Activated CD8-positive, alpha-beta memory T cell treated with anti-CD3 and anti-CD28 coated beads, Interleukin-2, amount 50 U/mL, for 1 hour (primary cell): ENCODE results near the gene HS6ST1.
"Not testable (repeated sequence)": the region's sequence is repeated elsewhere in the genome, so short reads cannot be mapped to it uniquely, and the experiment has no call there.

Source experiments
- DNase-seq: peaks from one replicate; pipeline ENCODE4 v3.0.0-alpha.2; 2020; ENCODE audit errors: extremely low read depth

The HS6ST1 gene

DNA sequence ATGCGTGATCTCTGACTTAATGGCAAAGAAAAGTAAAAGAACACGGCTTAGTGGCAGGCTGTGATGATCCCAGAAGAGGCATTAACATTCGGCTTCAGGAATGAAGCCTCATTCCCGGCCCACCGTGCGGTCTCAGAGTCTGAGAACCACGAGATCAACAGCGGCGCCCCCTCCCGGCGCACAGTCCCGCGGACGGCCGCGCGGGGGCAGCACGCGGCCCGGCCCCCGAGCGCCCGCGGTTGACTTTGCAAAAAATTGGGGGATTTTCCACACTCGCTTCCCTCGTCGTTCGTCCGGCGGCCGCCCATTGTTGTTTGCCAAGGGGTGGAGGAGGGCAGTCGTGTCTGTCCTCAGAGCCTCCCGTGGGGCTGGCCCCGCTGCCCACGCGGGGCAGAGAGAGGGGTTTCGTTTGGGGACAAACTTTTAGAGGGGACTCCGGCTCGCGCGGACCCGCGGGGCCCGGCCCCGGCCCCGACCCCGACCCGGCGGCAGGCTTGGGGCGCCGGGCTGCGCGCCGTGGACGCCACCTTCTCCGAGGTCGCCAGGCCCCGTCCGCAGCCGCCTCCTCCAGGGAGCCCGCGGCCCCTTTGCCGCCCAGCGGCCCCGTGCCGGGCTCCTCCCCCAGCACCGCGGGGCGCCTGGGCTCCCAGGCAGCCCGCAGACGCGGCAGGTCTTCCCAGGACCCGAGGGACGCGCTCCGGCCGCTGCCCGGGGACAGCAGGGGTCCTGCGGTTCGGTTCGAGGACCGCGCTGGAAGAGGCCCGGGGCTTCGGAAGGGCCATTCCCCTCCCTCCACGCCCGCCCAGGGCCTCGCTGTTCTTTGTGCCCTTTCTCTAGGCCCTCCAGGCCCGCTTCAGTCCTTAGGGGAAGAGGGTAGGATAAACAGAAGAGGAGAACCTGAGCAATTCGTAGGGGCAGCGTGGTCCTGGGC is 3.4 kb upstream of the HS6ST1 start:
- peak; percentile 24 for DNase-seq

DNA sequence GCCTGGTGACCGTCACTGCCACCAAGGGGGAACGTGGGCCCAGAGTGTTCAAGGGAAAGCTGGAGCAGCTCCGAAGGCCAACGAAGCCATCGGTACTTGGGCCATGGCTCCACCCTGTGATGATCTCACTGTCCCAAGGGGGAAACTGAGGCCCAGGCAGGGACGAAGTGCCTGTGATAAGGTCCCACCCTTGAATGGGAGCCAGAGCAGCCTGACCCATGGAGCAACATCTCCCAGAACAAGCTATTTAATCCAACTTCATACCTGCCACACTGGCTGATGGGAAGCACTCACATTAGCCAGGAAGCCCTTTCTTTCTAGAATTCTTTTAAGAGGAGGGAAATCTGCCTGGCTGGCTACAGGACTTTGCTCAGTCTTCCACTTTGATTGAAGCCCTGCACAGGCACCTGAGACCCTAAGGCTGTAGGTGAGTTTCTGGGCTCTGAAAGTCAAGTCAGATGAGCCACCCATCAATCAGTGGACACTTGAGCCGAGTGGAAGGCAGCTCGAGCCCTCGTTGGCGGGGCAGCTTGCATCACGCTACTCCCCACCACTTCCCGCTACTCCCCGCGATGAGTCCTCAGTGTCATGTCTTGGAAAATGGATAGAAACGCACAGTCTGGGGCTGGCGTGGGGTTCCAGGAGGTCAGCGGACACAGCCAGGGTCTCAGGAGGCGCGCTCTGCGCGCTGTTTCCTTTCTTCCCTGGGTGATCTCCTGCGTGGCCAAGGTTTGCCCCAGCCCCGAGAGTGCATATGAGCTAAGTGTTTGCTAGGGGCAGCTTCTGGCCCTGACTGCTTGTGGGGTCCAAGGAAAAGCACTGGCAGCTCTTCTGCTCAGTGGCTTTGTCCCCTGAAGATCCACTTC is 2.5 kb upstream of the HS6ST1 start:
- no peak for DNase-seq

DNA sequence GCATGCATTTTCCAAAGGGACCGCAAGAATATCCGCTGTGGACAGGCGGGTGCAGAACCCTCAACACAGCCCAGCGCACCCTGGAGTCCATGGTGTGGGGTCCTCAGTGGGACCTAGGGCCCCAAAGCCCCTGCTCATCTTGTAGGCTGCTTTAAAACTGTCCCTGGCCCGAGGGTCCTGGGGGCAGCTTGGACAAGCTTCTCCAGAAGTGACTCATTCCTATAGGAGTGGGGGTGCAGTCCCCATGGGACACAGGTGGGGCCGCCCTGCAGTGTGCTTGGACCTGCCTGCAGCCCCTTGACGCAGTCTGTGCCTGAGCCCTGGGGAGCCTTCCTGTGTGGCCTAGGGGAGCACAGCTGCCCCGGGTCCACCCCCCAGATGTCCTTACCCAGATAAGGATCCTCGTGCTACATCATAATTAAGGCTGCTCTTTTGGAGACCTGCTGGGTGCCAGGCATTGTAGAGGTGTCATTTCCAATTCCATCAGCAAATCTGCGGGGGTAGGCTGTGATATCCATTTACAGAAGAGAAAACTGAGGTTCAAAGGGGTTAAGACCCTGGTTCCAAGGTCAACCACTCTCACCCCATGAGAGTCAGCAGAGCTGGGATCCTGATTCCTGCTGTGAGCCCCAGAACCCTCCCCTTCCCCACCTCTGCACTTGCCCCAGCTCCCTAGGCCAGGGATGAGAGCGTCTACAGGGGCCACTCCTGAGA is 1.7 kb upstream of the HS6ST1 start:
- no peak for DNase-seq

DNA sequence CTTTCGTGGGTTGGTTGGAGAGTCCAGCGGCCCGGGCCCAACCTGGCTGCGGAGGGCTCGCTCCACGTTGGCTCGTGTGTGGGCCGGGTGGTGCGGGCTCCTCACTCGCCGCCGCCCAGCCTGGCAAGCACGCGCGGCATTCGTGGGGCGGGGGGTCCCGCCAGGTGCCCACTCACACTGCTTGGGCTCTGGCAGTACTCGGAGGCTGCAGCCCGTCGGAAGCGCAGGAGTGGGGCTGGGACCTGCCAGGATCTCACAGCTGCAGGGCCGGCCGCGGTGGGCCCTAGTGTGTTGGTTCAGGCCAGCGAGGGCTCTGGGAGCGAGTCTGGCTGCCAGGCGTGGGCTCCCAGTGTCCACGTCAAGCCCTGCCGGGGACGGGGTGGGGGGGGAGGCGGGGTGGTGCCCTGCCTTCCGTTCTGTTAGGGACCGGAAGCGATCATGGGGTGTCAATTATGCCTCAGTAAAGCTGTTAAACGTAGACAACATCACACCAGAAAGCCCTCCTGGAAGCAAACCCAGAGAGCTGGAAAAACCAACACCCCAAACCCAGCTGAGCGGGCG is 1.0 kb upstream of the HS6ST1 start:
- no peak for DNase-seq

DNA sequence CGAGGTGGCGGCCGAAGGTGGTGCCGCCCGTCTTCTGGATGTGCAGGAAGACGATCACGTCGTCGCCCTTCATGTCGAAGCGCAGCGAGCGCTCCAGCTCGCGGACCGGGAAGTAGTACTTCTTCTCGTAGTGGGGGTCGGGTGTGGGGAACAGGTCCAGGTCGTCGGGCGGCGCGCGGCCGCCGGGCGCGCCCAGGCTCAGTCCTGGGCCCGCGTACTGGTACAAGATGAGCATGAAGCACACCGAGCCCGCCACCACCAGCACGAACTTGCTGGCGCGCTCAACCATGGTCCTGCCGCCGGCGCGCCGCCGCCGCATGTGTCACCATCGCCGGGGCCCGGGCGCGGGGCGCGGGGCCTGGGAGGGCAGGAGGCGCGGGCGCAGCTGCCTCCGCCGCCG is 423 bp downstream of the HS6ST1 start:
- not testable (repeated sequence) for DNase-seq

DNA sequence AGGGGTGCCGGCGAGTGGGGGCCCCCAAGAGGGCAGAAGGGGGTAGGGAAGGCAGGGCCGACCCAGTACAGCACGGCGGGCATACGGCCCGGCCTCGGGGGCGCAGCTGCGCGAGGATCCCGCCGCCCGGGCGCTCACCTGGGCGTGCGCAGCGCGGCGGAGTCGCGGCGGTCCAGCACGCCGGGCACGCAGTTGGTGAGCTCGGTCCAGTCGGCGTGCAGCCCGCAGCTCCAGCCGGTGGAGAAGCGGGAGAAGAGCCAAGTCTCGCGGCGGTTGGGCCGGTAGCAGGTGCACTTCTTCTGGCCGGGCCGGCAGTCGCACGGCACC is 806 bp downstream of the HS6ST1 start:
- DNase-seq, result not testable (repeated sequence)

DNA sequence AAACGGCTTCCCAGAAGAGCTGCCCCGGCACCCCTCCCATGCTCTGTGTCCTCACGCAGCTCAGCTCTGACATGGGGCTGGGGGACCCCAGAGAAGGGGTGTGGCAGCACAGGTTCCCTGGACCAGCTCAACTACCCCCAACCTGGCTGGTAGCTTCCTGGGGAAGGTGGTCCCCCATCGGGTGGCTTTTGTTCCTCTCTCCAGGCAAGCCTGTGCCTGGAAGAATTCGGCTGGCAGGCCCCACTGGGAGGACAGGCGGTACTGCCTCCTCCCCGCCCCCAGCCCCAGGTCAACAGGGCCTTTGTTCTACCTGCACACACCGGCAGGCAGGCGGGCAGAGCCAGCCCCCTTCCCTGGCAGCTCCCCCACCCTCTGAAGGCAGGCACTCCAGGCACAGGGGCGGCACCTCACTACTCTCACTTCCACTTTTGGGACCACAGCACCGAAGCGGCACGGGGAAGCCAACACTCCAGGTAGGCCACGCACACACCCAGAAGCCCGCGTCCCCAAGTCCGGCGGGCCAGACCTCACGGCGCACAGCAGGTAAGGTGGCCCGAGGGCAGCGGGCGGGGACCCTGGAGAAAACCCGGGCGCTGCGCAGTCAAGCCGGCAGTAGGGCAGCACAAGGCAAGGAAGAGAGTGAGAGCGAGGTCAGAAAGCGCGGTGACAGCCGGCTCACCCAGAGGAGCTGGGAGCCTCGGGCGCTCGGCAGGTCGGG is 1.3 kb downstream of the HS6ST1 start:
- DNase-seq, result no peak

DNA sequence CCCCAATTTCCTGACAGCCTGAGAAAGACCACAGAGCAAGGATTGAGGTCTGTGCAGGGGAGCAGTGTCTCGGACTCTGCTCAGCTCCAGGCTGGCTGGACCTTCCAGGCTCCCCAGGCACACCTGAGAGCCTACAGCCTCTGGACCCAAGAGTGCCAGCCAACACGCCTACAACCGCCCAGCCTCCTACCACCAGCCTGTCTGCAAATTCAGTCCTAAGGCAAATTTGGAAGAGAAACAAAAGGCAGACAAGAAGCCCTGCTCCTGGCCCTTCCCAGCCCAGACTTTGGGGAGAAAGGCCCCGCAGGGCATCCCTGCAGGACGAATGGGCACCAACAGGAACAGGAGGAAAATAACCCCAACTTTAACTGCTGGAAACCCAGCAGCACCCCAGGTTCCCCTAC is 1.9 kb downstream of the HS6ST1 start:
- no peak for DNase-seq

DNA sequence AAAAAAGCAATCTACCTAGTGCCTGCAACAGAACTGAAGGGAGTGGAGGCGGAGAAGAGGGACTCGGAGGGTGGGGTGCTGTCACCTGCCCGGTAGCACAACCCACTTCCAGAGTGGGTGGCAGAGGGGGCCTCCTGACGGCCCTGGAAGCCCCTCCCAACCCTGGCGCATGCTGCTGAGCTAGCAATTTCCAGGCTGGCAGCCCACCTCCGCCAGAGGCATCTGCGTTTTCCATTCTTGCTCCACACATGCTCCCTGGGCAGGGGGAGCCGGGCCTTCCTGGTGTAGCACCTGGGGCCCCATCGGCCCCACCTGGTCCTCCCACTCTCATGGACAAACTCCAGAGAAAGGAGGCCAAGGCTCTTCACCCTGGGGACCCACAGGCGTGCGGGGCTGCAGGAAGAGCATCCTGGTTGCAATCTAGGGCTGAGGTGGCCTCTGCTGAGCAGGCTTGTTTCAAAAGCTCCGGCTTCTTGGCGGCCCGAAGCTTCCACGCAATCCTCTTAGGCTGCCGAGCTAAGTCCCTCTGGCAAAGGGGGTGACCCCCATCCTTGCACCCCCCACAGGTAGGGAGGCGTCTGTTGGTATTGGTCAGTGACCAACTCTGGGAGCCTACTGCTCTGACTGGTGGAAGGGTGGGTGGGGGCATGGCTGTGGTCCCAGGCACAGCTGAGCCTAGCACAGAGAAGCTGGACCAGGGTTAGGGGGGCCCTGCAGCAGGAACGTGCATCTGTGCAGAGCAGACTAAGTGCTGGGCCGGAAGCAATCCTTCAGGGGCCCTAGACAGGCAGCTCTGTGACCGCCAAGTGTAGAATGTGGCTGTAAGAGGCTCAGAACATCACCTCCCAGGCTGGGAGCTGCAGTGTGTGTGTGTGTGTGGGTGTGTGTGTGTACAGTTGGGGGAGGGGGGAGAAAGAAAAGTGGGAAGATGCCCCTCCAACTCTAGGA is 2.6 kb downstream of the HS6ST1 start:
- no peak for DNase-seq

DNA sequence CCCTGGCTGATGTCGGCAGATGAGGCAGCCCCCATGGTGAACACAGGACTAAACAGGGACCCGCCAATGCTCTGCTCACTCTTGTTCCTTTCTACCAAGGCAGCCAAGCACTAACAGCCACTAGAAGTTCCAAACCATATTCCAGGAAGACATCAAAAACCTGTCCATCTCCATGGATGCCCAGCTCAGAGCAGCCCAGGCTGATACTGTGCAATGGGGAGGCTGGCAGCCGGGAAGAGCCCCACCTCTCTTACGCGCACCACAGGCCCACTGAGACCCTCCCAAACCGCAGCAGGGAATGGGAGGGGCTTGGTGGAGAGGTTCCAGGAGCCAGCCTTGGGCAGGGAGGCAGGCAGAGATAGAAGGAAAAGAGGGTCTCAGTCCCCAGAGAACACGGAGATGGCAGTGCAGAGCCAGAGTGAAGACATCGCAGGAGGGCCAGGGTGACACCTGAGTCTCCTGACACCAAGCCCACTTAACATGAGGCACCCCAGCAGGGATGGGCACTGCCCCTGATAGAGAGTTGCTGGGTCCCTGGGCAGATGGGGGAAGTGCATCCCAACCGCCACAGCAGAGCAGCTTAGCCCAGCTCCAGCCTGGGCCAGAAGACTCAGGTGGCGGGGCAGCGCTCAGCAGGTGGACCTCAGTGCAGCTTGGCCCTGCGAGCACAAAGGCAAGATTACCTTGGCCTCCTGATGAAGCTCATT is 3.4 kb downstream of the HS6ST1 start:
- no peak for DNase-seq

DNA sequence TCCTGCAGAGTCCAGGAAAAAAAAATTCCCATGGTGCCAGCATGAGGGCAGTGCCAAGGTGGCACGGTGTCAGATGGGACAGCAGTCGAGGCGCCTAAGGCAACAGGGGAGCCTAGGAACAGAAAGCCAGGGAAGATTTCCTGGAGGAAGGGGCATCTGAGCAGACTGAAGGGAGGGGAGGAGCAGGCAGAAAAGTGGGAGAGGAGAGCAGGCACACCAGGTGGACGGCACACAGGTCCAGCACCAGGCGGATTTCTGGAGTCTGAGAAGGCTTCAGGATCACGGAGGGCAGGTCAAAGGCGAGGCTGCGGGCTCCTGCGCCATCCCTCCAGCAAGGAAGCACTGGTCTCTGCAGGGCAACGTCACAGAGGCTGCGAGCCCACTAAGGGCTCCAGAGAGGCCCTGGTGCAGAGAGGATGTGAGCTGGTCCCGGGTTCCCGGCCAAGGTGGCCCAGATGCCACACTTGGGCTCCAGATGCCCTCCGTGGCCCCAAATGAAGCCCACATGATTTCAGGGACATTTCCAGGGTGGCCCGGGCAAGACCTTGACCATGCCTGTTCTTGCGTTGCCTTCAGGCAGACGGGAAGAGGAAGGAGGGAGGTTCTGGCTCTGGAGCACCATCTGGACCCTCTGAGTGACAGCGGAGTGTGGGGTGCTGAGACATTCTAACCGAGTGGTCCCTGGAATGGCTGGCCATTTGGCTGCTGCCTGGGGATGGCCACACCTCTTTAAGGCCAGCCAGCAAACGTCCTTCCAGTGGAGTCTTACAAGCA is 4.1 kb downstream of the HS6ST1 start:
- no peak for DNase-seq

DNA sequence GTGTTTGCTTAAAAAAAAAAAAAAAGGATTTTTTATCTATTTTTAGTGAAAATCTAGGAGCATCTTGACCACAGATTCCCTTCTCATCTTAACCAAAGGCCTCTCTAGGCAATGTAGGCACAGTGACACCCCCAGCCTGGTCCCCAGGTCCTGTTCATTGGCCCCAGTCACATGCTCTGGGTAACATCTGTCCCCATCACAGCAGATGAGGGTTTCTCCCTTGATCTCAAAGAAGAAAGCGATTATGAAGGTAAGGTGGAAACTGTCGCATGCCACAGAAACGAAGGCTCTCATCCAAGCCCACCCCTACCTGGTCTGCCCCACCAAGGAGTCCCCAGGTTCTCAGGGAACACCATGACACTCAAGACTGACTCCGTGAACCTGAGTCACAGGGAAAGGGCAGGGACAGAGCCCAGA is 4.7 kb downstream of the HS6ST1 start:
- DNase-seq, result no peak

DNA sequence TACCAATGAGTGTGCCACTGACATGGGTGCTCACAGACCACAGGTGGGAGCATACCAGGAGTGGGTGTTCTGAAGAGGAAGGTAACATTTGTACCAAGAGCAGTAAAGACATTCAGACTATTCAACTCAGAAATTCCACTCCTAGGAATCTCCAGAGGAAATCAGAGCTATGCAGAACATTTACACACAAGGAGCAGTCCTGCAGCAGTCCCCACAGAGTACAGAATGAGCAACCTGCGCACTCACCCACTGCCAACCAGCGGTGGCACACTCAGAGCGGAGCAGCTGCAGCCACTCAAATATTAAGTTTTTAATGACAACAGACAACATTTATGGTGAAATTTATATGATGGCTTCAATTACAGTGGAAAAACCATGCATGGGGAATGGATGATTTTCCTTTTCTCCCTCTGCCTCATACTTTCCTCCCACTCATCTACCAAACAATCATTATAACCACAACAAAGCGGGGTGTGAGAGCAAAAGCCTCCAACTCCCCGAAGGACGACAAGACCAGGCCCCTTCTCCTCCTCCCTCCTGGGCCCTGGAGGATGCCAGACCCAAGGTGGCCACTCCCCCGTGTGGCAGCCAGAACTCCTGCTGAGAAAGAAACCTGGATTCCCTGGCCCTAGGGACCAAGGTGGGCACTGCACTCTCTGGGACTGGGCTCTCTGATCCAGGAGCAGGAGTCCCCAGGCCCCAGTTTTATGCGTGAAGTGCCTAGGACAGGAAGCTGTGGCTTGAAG is 5.4 kb downstream of the HS6ST1 start:
- no peak for DNase-seq

DNA sequence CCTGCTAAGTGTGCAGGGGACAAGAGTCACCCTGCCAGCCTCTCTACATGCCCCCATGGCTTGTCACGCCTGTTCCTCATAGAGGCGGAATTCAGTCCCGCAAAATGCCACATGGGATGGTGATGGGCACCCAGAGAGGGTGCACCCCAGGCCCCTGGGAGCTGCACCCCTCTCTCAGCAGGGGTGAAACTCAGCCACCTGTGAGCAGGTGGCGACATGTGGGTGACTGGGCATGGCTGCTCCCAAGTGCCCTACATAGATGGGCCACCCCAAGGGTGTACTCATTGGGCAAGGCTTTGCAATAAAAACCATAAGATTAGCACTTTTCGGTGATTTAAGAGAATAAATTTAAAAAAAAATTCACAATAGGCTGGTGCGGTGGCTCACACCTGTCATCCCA is 6.3 kb downstream of the HS6ST1 start:
- no peak for DNase-seq

DNA sequence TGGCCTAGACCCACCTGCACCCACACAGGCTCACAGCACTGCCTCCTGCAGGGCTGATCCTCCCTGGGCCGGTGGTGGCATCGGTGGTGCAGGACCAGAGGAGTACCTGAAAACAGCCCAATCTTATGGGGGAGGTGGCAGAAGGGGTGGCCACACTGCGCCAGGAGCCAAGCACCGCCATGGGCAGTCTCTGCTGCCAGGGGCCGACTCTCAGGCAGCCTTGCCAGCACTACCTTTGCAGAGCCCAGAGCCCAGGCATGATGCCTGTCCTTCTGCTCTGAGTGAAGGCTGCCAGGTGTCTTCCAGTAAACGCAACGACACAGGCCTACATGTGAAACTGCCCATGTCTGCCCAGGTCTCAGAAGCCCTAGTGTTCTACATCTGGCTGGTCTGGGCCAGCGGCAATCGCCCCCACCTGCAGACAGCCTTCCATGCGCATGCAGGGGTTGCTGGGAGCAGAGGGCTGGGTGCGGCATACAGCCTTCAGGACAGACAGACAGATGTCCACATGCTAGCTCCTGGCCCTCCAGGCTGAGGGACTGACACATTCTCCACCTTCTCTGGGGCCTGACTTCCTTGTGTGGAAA is 6.8 kb downstream of the HS6ST1 start:
- no peak for DNase-seq

DNA sequence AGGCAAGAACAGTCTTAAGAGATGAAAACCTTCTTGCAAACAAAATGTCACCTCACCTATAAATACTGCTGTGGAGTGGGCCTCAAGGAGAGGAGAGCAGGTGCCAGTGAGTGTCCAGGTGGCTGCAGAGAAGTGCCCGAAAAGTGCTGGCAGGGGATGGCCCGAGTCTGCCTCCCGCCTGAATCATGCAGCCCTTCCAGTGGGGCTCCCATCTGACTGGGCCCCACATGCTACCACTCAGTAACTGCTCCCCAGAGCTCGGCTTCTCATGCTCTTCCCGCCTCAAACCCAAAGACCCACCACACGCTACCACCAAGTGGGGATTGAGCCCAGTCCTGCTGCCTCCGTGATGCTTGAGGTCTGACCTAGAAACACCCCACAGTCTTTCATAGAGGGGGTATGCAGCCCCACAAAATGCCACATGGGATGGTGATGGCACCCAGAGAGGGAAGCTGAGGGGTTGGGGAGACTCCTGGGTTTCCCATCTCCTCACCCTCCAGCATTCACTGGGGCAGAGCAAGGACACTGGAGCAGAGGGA is 7.4 kb downstream of the HS6ST1 start:
- DNase-seq, result no peak

DNA sequence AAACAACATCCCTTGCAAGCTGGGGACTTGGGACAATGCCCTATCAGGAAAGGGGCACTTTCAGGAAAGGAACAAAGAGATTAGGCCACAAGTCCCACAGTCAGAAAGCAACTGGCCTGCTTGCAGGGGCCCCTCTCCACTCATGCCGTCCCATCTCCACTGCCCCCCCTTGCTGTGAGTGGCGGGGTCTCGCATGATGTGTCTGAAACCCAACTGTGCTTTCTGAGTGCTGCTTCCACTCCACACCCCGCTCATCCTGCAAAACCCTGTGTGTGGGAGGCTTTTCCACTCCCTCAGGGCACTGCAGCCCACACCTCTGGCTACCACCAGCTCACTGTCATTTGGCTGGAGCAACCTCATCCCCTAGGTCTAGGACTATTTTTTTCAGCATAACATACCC is 7.9 kb downstream of the HS6ST1 start:
- no peak for DNase-seq
